ENCODE data around the gene MAP4K5. TPM values are rescaled to one million over a fixed set of nuclear protein-coding genes. Genes with fewer than 3 reads are reported as not detected.

The MAP4K5 gene
- total and polyA plus RNA-seq, 4 donors = 12.4 to 105 (median 30.2) TPM

DNA sequence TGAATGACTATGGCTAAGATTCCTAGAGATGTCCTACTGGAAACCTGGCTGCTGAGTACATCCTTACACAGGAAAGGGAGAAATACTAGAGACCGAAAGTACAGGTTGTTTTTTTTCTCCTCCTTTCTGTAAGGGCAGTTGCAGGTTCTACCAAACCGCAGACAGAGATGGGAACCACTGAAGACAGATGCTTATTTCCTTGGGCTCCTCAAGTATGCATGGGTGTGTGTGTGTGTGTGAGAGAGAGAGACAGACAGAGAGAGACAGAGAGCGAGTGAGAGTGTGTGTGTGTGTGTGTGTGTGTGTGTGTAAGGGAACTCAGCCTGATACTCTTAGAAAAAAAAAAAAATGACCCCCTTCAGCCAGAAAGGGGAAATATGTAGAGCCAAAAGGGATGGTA lies 42.5 kb downstream of the MAP4K5 start:
- TF ChIP-seq, protein P1, sequence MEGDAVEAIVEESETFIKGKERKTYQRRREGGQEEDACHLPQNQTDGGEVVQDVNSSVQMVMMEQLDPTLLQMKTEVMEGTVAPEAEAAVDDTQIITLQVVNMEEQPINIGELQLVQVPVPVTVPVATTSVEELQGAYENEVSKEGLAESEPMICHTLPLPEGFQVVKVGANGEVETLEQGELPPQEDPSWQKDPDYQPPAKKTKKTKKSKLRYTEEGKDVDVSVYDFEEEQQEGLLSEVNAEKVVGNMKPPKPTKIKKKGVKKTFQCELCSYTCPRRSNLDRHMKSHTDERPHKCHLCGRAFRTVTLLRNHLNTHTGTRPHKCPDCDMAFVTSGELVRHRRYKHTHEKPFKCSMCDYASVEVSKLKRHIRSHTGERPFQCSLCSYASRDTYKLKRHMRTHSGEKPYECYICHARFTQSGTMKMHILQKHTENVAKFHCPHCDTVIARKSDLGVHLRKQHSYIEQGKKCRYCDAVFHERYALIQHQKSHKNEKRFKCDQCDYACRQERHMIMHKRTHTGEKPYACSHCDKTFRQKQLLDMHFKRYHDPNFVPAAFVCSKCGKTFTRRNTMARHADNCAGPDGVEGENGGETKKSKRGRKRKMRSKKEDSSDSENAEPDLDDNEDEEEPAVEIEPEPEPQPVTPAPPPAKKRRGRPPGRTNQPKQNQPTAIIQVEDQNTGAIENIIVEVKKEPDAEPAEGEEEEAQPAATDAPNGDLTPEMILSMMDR (IDR thresholded peaks at IDR 0.05; ENCODE audit: control extremely low read depth, extremely low read depth) = no peak
- Histone ChIP-seq H3K36me3 (ENCODE audit: control insufficient read depth in 4 of 4, insufficient read depth in 4 of 4, low read length in 4 of 4) (peaks cover 0 to 3% (median 0%) of the 10 kb centered on the region in 4 donors), H3K4me3 (no peak overlapping the region), H3K27ac (ENCODE audit: low read depth in 1 of 2, low read length in 1 of 2) (no peak overlapping the region), H3K27me3 (ENCODE audit: control insufficient read depth in 3 of 3, insufficient read depth in 3 of 3, low read length in 2 of 3) (no peaks in the 10 kb centered on the region), H3K4me1 (ENCODE audit: control insufficient read depth in 5 of 5, insufficient read depth in 5 of 5, low read length in 5 of 5) (peaks cover 0 to 2% (median 0%) of the 10 kb centered on the region in 5 donors), H3K9me3 (ENCODE audit: control insufficient read depth in 4 of 4, insufficient read depth in 3 of 4, low read length in 3 of 4) (no peaks in the 10 kb centered on the region), H3K9ac (ENCODE audit: insufficient read depth in 1 of 2, low read length in 2 of 2) (no peak overlapping the region)
- no peak for DNase-seq
- no peak for ATAC-seq (ENCODE audit: insufficient read depth, low FRiP score)
- 89 to 94% methylated on average over 3 of the region's 3 CpGs for WGBS, 2 donors

DNA sequence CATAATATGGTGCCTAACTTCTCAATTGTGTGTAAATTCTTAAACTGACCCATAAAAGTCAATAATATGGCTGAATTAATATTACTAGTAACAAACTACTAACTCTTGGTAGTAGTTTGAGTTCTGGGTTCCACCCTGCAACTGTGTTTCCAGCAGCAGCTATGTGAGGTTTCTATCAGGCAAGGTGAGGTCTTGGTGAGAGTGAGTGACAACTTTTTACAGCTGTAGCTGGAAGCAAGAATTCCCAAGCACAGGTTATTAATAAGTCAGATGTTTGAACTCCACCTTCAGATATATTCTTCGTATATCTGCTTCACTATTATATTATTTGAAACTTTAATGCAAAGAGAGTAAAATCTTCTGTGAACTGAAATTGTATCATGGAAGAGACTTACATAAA lies 43.8 kb downstream of the MAP4K5 start:
- no peak for DNase-seq
- Histone ChIP-seq H3K27ac (ENCODE audit: low read depth in 1 of 2, low read length in 1 of 2) (no peak overlapping the region), H3K4me1 (ENCODE audit: control insufficient read depth in 5 of 5, insufficient read depth in 5 of 5, low read length in 5 of 5) (peaks cover 0 to 2% (median 0%) of the 10 kb centered on the region in 5 donors), H3K9ac (ENCODE audit: insufficient read depth in 1 of 2, low read length in 2 of 2) (no peak overlapping the region), H3K9me3 (ENCODE audit: control insufficient read depth in 4 of 4, insufficient read depth in 3 of 4, low read length in 3 of 4) (no peaks in the 10 kb centered on the region), H3K4me3 (no peak overlapping the region), H3K36me3 (ENCODE audit: control insufficient read depth in 4 of 4, insufficient read depth in 4 of 4, low read length in 4 of 4) (no peaks in the 10 kb centered on the region), H3K27me3 (ENCODE audit: control insufficient read depth in 3 of 3, insufficient read depth in 3 of 3, low read length in 2 of 3) (no peaks in the 10 kb centered on the region)
- no peak for ATAC-seq (ENCODE audit: insufficient read depth, low FRiP score)
- 92 to 100% methylated on average over 1 of the region's 1 CpG for WGBS, 2 donors
- TF ChIP-seq, protein P1 (IDR thresholded peaks at IDR 0.05; ENCODE audit: control extremely low read depth, extremely low read depth) = no peak

DNA sequence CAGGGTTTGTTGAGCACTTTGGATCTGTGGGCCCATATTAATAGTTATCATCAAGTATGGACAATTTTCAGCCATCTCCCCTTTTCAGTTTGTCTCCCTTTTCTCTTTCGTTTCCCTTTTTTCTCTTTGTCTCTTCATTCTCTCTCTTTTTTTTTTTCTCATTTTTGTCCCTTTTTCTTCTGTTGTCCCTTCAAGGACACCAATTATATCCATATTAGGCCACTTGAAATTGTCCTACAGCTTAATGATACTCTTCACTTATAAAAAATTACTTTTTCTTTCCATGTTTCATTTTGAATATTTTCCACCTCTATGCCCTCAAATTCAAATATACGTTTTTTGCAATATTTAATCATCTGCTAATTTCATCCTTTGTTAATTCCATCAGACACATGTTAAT lies 53.3 kb downstream of the MAP4K5 start:
- no peak for ATAC-seq (ENCODE audit: insufficient read depth, low FRiP score)
- H3K36me3 ChIP-seq (ENCODE audit: control insufficient read depth in 4 of 4, insufficient read depth in 4 of 4, low read length in 4 of 4) = peaks cover 4 to 13% (median 10%) of the 10 kb centered on the region in 4 donors
- H3K4me3 ChIP-seq = no peak overlapping the region
- H3K9ac ChIP-seq (ENCODE audit: insufficient read depth in 1 of 2, low read length in 2 of 2) = no peak overlapping the region
- DNase-seq = no peak
- TF ChIP-seq, protein P1 (IDR thresholded peaks at IDR 0.05; ENCODE audit: control extremely low read depth, extremely low read depth) = no peak
- 96 to 100% methylated on average over 2 of the region's 2 CpGs for WGBS, 2 donors
- no peaks in the 10 kb centered on the region for H3K4me1 ChIP-seq (ENCODE audit: control insufficient read depth in 5 of 5, insufficient read depth in 5 of 5, low read length in 5 of 5)
- H3K9me3 ChIP-seq (ENCODE audit: control insufficient read depth in 4 of 4, insufficient read depth in 3 of 4, low read length in 3 of 4) = peaks cover 0 to 2% (median 0%) of the 10 kb centered on the region in 4 donors
- H3K27me3 ChIP-seq (ENCODE audit: control insufficient read depth in 3 of 3, insufficient read depth in 3 of 3, low read length in 2 of 3) = no peaks in the 10 kb centered on the region
- no peak overlapping the region for H3K27ac ChIP-seq (ENCODE audit: low read depth in 1 of 2, low read length in 1 of 2)

DNA sequence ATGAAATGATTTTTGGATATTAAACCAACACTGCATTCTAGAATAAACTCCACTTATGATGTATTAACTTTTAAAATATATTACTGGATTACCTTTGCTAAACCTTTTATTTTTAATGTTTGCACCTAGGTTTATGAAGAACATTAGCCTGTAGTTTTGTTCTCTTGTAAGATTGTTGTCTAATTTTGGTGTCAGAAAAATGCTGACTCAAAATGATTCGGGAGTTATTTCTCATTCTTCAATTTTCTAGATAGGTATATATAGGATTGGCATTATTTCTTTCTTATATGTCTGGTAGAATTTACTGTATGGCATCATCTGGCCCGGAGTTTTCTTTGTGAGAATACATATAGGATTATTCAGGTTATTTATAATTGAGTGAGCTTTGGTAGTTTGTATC lies 54.6 kb downstream of the MAP4K5 start:
- H3K9me3 ChIP-seq (ENCODE audit: control insufficient read depth in 4 of 4, insufficient read depth in 3 of 4, low read length in 3 of 4) = peaks cover 0 to 4% (median 0%) of the 10 kb centered on the region in 4 donors
- no peaks in the 10 kb centered on the region for H3K27me3 ChIP-seq (ENCODE audit: control insufficient read depth in 3 of 3, insufficient read depth in 3 of 3, low read length in 2 of 3)
- no peak for DNase-seq
- no peak overlapping the region for H3K9ac ChIP-seq (ENCODE audit: insufficient read depth in 1 of 2, low read length in 2 of 2)
- no peak overlapping the region for H3K4me3 ChIP-seq
- WGBS, 2 donors = 93 to 95% methylated on average over 2 of the region's 2 CpGs
- no peak overlapping the region for H3K27ac ChIP-seq (ENCODE audit: low read depth in 1 of 2, low read length in 1 of 2)
- H3K4me1 ChIP-seq (ENCODE audit: control insufficient read depth in 5 of 5, insufficient read depth in 5 of 5, low read length in 5 of 5) = no peaks in the 10 kb centered on the region
- ATAC-seq (ENCODE audit: insufficient read depth, low FRiP score) = no peak
- TF ChIP-seq, protein P1 (IDR thresholded peaks at IDR 0.05; ENCODE audit: control extremely low read depth, extremely low read depth) = no peak
- H3K36me3 ChIP-seq (ENCODE audit: control insufficient read depth in 4 of 4, insufficient read depth in 4 of 4, low read length in 4 of 4) = peaks cover 5 to 20% (median 14%) of the 10 kb centered on the region in 4 donors

All from lung (tissue), 12 donors.